GM18867 (cell line): ENCODE measurements around the gene GCM1.

ENCODE experiments used
- ATAC-seq: cut with Tn5 transposase; IDR thresholded peaks from one replicate; pipeline ENCODE4 v1.9.1; 2021; ENCODE audit warnings: mild to moderate bottlenecking, moderate library complexity; ENCODE audit not compliant: unreplicated experiment

The GCM1 gene

GRCh38 chr6:53152576-53152975 lies 3.9 kb upstream of the GCM1 start:
- ATAC-seq, result no peak

GRCh38 chr6:53151676-53152075 lies 3.0 kb upstream of the GCM1 start:
- ATAC-seq, result no peak

- ATAC-seq, result no peak
Observed at GRCh38 chr6:53144802-53145201, 3.8 kb downstream of the GCM1 start.

GRCh38 chr6:53143710-53144109 lies 4.9 kb downstream of the GCM1 start:
- ATAC-seq, result no peak

GRCh38 chr6:53142810-53143209 lies 5.8 kb downstream of the GCM1 start:
- no peak for ATAC-seq

- ATAC-seq, result no peak
Observed at GRCh38 chr6:53139841-53140413, 8.7 kb downstream of the GCM1 start.

- ATAC-seq, result no peak
Observed at GRCh38 chr6:53136000-53136609, 12.5 kb downstream of the GCM1 start.

GRCh38 chr6:53134601-53135235 lies 13.9 kb downstream of the GCM1 start:
- ATAC-seq, result no peak

GRCh38 chr6:53133961-53134360 lies 14.7 kb downstream of the GCM1 start:
- ATAC-seq, result no peak

- ATAC-seq, result no peak
Observed at GRCh38 chr6:53130569-53131290, 17.9 kb downstream of the GCM1 start.

- no peak for ATAC-seq
Observed at GRCh38 chr6:53128842-53129241, 19.8 kb downstream of the GCM1 start.

- no peak for ATAC-seq
Observed at GRCh38 chr6:53125276-53125675, 23.4 kb downstream of the GCM1 start.

- ATAC-seq, result no peak
Observed at GRCh38 chr6:53124131-53124800, 24.4 kb downstream of the GCM1 start.

- no peak for ATAC-seq
Observed at GRCh38 chr6:53119772-53120409, 28.8 kb downstream of the GCM1 start.

- ATAC-seq, result no peak
Observed at GRCh38 chr6:53119349-53119748, 29.3 kb downstream of the GCM1 start.

GRCh38 chr6:53115741-53116140 lies 32.9 kb downstream of the GCM1 start:
- no peak for ATAC-seq

- ATAC-seq, result no peak
Observed at GRCh38 chr6:53115113-53115512, 33.5 kb downstream of the GCM1 start.

GRCh38 chr6:53113742-53114141 lies 34.9 kb downstream of the GCM1 start:
- ATAC-seq, result no peak

- ATAC-seq, result no peak
Observed at GRCh38 chr6:53112871-53113270, 35.8 kb downstream of the GCM1 start.

- ATAC-seq, result no peak
Observed at GRCh38 chr6:53112404-53112803, 36.2 kb downstream of the GCM1 start.

- ATAC-seq, result no peak
Observed at GRCh38 chr6:53111865-53112264, 36.8 kb downstream of the GCM1 start.
